GM18526 (cell line): Measurements from ENCODE around the gene DUSP18.

Source experiments
- POLR2A ChIP-seq: IDR thresholded peaks from 3 replicates; pipeline ENCODE4 v1.6.1; 2011; ENCODE audit not compliant: insufficient read length; ENCODE audit errors: extremely low read depth

The DUSP18 gene

GRCh38 chr22:30627471-30627870 lies 40.2 kb downstream of the DUSP18 start:
- TF ChIP-seq POLR2A, result no peak

DNA sequence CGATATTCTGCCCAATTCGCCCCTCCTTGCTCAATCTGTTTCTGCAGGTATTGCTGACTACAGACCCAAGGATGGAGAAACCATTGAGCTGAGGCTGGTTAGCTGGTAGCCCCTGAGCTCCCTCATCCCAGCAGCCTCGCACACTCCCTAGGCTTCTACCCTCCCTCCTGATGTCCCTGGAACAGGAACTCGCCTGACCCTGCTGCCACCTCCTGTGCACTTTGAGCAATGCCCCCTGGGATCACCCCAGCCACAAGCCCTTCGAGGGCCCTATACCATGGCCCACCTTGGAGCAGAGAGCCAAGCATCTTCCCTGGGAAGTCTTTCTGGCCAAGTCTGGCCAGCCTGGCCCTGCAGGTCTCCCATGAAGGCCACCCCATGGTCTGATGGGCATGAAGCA lies 41.3 kb downstream of the DUSP18 start:
- TF ChIP-seq POLR2A, result no peak

- no peak for TF ChIP-seq POLR2A
Observed at GRCh38 chr22:30617819-30618218, 49.9 kb downstream of the DUSP18 start.

GRCh38 chr22:30615543-30615954 lies 52.1 kb downstream of the DUSP18 start:
- no peak for TF ChIP-seq POLR2A

DNA sequence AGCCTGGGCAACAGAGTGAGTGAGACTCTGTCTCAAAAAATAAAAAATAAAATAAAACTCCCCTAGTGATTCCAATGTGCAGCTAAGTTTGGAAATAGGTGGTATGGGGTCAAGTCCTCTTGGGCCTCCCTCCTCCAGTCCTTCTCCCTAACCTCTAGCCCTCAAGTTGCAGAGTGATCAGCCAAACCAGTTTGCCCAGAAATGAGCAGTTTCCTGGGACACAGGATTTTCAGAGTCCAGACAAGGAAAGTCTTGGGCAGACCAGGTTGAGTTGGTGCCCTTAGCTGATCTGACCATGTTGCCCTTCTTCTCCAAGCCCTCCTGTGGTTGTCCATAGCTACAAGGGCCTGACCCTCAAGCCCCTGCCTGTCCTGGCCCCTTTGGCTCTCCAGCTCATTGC lies 52.8 kb downstream of the DUSP18 start:
- no peak for TF ChIP-seq POLR2A

- no peak for TF ChIP-seq POLR2A
Observed at GRCh38 chr22:30614268-30614667, 53.4 kb downstream of the DUSP18 start.

GRCh38 chr22:30612789-30613188 lies 54.9 kb downstream of the DUSP18 start:
- TF ChIP-seq POLR2A, result no peak
